Gastroesophageal sphincter (tissue), 4 donors: ENCODE results near the gene HERPUD1. TPM values are rescaled to one million over a fixed set of nuclear protein-coding genes. Genes with fewer than 3 reads are reported as not detected.

Source experiments
- ATAC-seq: fragments of 150-250 bp; one replicate; pipeline ENCODE4 v1.9.1; 2016; ENCODE audit warnings: mild to moderate bottlenecking, moderate library complexity
- H3K27ac ChIP-seq, 4 donors: fragments of 200-600 bp; sonication (generic) in 3 of 4; 1 replicate in 3 of 4; 2 replicates in 1 of 4; pipeline ENCODE4 v1.5.1; 2016 to 2019
- H3K27me3 ChIP-seq: fragments of 200-600 bp; sonication (generic); one replicate; pipeline ENCODE4 v1.5.1; 2019
- H3K36me3 ChIP-seq, 2 donors: fragments of 200-600 bp; sonication (generic); one replicate each; pipeline ENCODE4 v1.5.1; 2019; ENCODE audit warnings: control low read depth in 1 of 2
- H3K4me1 ChIP-seq, 3 donors: fragments of 200-600 bp; sonication (generic); 1 replicate in 2 of 3; 2 replicates in 1 of 3; pipeline ENCODE4 v1.5.1; 2016 to 2019; ENCODE audit warnings: control low read depth in 2 of 3
- H3K4me3 ChIP-seq, 2 donors: fragments of 200-600 bp; sonication (generic); one replicate each; pipeline ENCODE4 v1.5.1; 2019; ENCODE audit warnings: mild to moderate bottlenecking in 1 of 2, moderate library complexity in 1 of 2
- H3K9me3 ChIP-seq, 3 donors: fragments of 200-600 bp; sonication (generic); one replicate each; pipeline ENCODE4 v1.5.1; 2017 to 2019; ENCODE audit warnings: control low read depth in 2 of 3
- EP300 ChIP-seq: sonication (generic); formaldehyde crosslinking; IDR thresholded peaks from one replicate; pipeline ENCODE4 v1.6.1; 2017; ENCODE audit warnings: antibody characterized with exemption, mild to moderate bottlenecking
- POLR2A ChIP-seq, 2 donors: fragments of 450-650 bp; IDR thresholded peaks; one replicate each; pipeline ENCODE4 v1.6.1; 2017; ENCODE audit warnings: antibody characterized with exemption in 2 of 2, mild to moderate bottlenecking in 2 of 2, moderate library complexity in 1 of 2
- POLR2AphosphoS5 ChIP-seq: sonication (generic); formaldehyde crosslinking; IDR thresholded peaks from one replicate; pipeline ENCODE4 v1.6.1; 2017; ENCODE audit warnings: antibody characterized with exemption
- WGBS, 2 donors: methylation state at CpG; one replicate each; pipeline ENCODE4 v1.1.5; 2018; ENCODE audit warnings: low coverage in 1 of 2; 5-methylcytosine and 5-hydroxymethylcytosine counted together
- total RNA-seq, 4 donors: library from RNA; depleted of rRNA; stranded (reverse); fragments of >200 nt; gene quantifications; one replicate each; pipeline ENCODE4 v1.1.0, GENCODE V29; 2016
- TF ChIP-seq, protein P1 (sequence below), 4 experiments: fragments of 200-600 bp in 2 of 4; fragments of 450-650 bp in 2 of 4; sonication (generic) in 1 of 4; IDR thresholded peaks; one replicate each; pipeline ENCODE4 v1.5.1; 2017 to 2019; ENCODE audit warnings: antibody characterized with exemption in 4 of 4, mild to moderate bottlenecking in 2 of 4, moderate library complexity in 2 of 4

Gene HERPUD1
- total RNA-seq, 4 donors from 2014 or later = 41.2 to 87.5 (median 79.1) TPM

DNA sequence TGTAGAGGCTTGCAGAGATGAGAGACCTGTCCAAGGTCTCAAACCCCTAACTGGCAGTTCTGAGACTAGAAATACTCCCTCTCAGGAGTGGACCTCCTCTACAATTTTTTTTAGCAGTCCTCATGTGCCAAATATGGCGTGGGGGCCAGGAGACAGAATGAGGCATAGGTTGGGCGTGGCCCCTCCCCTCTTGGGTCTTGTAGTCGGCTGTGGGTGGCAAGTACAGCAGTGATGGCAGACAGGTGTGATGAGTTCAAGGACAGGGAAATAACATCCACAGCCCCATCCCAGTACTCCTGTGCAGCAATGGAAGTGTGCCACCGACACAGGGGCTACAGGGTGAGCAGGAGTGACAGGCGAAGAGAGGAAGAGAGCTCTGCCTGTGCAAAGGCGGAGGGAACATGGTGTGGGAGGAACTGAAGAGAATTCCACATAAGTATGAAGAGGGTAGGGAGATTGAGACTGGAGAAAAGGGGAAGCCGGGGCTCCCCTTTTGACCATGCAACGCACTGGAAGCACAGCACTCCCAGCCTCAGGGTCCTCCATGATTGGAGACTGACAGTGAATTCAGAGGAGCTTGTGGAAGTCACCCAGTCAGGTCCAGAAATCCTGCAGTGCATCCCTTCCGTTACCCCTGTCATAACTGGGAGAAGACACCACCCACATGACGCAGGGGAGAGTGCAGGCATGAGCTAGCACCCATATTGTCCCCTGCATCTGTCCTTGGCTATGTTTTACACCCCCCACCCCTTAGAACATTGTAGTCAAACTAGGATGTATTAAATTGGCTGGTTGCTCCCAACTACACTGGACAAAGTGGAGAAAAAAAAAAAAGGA, 15.0 kb downstream of the HERPUD1 start:
- WGBS, 2 donors = 77 to 80% methylated on average over 4 to 5 of the region's 10 CpGs
- peaks cover 0 to 5% (median 0%) of the 10 kb centered on the region in 3 donors for H3K4me1 ChIP-seq
- no peaks in the 10 kb centered on the region for H3K9me3 ChIP-seq
- ATAC-seq = peak; percentile 29
- no peaks in the 10 kb centered on the region for H3K27me3 ChIP-seq
- no peak overlapping the region for H3K27ac ChIP-seq
- H3K36me3 ChIP-seq = peaks cover 3 to 64% of the 10 kb centered on the region in 2 donors
- no peak for TF ChIP-seq EP300
- H3K4me3 ChIP-seq = no peak overlapping the region

DNA sequence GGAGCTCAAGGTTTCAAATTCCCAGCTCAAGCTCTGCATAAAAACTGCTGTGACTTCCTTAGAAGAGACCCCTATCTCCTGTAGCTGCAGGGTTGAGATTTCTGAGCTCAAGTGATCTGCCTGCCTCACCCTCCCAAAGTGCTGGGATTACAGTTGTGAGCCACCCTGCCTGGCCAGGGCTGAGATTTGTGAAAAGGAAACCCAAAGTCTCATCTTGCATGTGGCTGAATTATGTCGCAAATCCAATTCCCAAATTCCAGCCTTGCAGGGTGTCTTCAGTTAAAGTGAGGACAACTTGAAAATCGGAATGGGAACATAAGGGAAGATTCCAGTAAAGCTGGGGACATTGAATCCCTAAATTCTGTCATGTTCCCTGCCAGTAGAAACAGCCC, 15.7 kb downstream of the HERPUD1 start:
- no peak for ATAC-seq
- 100% methylated on average over 2 of the region's 2 CpGs; no CpG with 5 or more reads in 1 of the 2 donors for WGBS, 2 donors

DNA sequence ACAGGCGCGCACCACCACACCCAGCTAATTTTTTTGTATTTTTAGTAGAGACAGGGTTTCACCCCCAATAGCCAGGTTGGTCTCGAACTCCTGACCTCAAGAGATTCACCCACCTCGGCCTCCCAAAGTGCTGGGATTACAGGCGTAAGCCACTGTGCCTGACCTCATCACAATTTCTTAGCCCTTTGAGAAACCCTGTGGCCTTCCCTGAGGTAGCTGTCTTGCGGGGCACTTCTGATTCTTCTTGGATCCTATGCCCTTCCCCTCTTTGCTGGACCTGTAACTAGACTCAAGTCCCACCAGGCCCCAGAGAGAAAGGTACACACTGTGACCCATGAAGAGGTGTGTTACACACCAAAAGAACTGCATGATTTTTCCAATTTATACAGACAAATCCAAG, 16.3 kb downstream of the HERPUD1 start:
- no peak overlapping the region for H3K27ac ChIP-seq
- no peaks in the 10 kb centered on the region for H3K27me3 ChIP-seq
- H3K9me3 ChIP-seq = no peaks in the 10 kb centered on the region
- no peak overlapping the region for H3K4me3 ChIP-seq
- H3K36me3 ChIP-seq = peaks cover 0 to 52% of the 10 kb centered on the region in 2 donors
- ATAC-seq = no peak
- H3K4me1 ChIP-seq = peaks cover 0 to 5% (median 0%) of the 10 kb centered on the region in 3 donors
- WGBS, 2 donors = 86 to 96% methylated on average over 3 to 5 of the region's 6 CpGs
- TF ChIP-seq, protein P1, sequence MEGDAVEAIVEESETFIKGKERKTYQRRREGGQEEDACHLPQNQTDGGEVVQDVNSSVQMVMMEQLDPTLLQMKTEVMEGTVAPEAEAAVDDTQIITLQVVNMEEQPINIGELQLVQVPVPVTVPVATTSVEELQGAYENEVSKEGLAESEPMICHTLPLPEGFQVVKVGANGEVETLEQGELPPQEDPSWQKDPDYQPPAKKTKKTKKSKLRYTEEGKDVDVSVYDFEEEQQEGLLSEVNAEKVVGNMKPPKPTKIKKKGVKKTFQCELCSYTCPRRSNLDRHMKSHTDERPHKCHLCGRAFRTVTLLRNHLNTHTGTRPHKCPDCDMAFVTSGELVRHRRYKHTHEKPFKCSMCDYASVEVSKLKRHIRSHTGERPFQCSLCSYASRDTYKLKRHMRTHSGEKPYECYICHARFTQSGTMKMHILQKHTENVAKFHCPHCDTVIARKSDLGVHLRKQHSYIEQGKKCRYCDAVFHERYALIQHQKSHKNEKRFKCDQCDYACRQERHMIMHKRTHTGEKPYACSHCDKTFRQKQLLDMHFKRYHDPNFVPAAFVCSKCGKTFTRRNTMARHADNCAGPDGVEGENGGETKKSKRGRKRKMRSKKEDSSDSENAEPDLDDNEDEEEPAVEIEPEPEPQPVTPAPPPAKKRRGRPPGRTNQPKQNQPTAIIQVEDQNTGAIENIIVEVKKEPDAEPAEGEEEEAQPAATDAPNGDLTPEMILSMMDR (IDR thresholded peaks at IDR 0.05) = no peak
- no peak for TF ChIP-seq EP300
- no peak for TF ChIP-seq POLR2A (IDR thresholded peaks at IDR 0.05)

More for the DNA sequence above, 15.7 kb downstream of the HERPUD1 start:
- Histone ChIP-seq H3K36me3 (peaks cover 3 to 58% of the 10 kb centered on the region in 2 donors), H3K4me3 (no peak overlapping the region), H3K27ac (no peak overlapping the region), H3K4me1 (peaks cover 0 to 5% (median 0%) of the 10 kb centered on the region in 3 donors), H3K9me3 (no peaks in the 10 kb centered on the region), H3K27me3 (no peaks in the 10 kb centered on the region)
- TF ChIP-seq POLR2AphosphoS5 = no peak
- no peak for TF ChIP-seq POLR2A (IDR thresholded peaks at IDR 0.05)
- TF ChIP-seq, protein P1 (IDR thresholded peaks at IDR 0.05) = no peak
- TF ChIP-seq EP300 = no peak

DNA sequence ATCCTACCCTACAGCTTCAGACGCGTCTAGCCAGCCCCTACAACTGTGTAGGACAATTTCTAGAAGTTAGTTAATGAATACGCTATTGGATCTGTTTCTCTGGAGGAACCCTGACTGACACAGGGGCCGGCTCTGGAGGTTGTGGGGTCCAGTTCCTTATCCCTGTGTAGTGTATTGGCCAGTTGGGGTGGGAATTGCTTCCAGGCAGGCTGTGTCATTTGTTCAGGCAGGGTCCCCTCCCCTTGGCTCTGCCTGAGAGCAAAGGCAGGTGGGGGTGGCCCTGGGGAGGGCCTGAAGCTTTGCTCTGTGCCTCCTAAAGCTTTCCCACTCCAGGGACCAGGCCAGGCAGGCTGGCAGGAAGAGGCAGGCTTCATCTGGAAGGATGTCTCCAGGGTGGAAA, 18.1 kb downstream of the HERPUD1 start:
- ATAC-seq = no peak
- WGBS, 2 donors = 74 to 86% methylated on average over 4 of the region's 4 CpGs
- H3K27me3 ChIP-seq = no peaks in the 10 kb centered on the region

DNA sequence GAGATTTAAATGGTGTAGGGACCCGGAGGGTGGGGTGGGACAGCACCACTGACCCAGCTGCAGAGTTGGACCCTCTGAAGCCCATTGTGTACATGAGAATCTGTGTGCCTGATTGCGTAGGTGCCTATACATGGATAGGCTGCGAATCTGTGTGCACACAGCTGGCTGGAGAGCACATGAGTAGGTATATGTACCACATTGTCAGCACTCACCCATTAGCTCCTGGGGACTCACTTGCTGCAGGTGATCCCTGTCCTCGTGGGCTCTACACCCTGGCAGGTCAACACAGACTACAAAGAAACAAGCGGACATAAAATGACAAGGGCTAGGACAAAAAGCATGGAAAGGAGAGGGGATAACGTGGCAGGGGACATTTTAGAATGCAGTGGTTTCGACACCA, 18.5 kb downstream of the HERPUD1 start:
- no peak for ATAC-seq
- Histone ChIP-seq H3K27me3 (no peaks in the 10 kb centered on the region), H3K4me3 (no peak overlapping the region), H3K27ac (no peak overlapping the region), H3K4me1 (no peaks in the 10 kb centered on the region), H3K9me3 (no peaks in the 10 kb centered on the region), H3K36me3 (peaks cover 0 to 30% of the 10 kb centered on the region in 2 donors)
- TF ChIP-seq, protein P1 (IDR thresholded peaks at IDR 0.05) = no peak
- TF ChIP-seq EP300 (no peak), POLR2AphosphoS5 (no peak), POLR2A (IDR thresholded peaks at IDR 0.05) (no peak)
- WGBS, 2 donors = 83 to 84% methylated on average over 2 to 4 of the region's 7 CpGs

More for the DNA sequence above, 18.1 kb downstream of the HERPUD1 start:
- Histone ChIP-seq H3K27ac (no peak overlapping the region), H3K4me1 (peaks cover 0 to 4% (median 0%) of the 10 kb centered on the region in 3 donors), H3K4me3 (no peak overlapping the region), H3K9me3 (no peaks in the 10 kb centered on the region), H3K36me3 (peaks cover 0 to 34% of the 10 kb centered on the region in 2 donors)
- TF ChIP-seq POLR2AphosphoS5 (no peak), POLR2A (IDR thresholded peaks at IDR 0.05) (no peak), EP300 (no peak)
- TF ChIP-seq, protein P1 (IDR thresholded peaks at IDR 0.05) = no peak
